Epithelial cell of esophagus (primary cell): ENCODE measurements around the gene RFC5.
"Not testable (repeated sequence)": the region's sequence is repeated elsewhere in the genome, so short reads cannot be mapped to it uniquely, and the experiment has no call there.

Experiments used
- DNase-seq: peaks from one replicate; pipeline ENCODE4 v3.0.0; 2010; ENCODE audit warnings: low read depth
- H3K4me3 ChIP-seq: 2 replicates; pipeline ENCODE4 v1.5.1; 2011; ENCODE audit warnings: mild to moderate bottlenecking, low read length, control low read depth
- CTCF ChIP-seq: IDR thresholded peaks from 2 replicates; pipeline ENCODE4 v1.5.1; 2011; ENCODE audit warnings: low read depth, mild to moderate bottlenecking, low read length, control low read depth, inconsistent platforms; ENCODE audit not compliant: insufficient read depth; ENCODE audit errors: missing control alignments

Gene RFC5

DNA sequence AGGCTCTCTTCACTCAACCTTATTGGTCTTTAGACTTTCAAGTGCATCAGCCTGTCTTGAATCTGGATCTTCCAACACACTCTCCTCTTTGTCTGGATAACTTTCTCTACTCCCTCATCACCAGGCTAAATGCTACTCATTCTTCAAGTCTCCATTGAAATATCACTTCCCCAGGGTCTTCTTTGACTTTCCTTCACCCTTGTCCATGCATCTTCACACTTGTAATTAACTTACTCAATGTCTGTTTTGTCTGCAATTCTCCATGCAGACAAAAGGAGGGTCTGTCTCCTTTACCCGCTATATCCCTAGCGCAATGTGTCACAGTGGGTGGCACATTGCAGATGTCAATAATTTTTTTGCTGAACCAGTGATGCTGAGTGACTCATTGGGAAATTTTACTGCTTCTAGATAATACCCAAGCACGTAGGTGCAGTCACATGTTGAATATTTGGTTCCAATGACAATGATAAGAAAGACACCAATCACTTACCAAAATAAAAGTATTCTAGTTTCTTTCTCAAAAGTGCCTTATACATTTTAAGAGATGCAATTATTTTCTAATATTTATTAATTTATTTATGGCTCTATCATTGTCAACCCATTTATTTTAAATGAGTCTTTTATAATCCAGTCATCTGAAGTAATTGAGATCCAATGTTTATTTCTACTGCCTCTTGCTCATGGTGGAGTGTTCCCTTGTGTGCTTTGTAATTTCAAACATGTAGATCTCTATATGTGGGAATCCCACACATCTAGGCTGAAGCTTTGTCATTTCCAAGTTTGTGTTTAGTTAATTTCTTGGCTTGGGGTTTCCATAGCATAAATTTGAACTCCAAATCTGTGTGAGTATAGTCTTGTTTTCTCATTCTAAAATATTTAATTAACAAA lies 21.7 kb upstream of the RFC5 start:
- no peak overlapping the region for H3K4me3 ChIP-seq
- DNase-seq = no peak
- TF ChIP-seq CTCF = no peak

DNA sequence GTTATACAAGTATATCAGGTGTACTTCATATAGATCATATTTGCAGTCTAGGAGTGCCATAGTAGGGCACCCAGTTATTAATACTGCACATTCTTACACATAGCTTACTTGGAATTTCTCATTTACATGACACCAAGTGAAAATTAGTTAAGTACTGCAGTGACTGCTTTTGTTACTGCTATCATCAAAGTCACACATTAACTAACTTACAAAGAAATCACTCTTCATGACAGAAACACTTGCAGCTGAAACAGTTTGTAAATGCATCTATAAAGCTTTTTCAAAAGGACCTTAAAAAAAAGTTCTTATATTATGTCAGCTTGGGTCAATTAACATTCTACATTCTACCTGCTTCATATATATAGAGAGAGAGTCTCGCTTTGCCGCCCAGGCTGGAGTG lies 17.8 kb upstream of the RFC5 start:
- H3K4me3 ChIP-seq = no peak overlapping the region
- TF ChIP-seq CTCF = no peak
- no peak for DNase-seq

DNA sequence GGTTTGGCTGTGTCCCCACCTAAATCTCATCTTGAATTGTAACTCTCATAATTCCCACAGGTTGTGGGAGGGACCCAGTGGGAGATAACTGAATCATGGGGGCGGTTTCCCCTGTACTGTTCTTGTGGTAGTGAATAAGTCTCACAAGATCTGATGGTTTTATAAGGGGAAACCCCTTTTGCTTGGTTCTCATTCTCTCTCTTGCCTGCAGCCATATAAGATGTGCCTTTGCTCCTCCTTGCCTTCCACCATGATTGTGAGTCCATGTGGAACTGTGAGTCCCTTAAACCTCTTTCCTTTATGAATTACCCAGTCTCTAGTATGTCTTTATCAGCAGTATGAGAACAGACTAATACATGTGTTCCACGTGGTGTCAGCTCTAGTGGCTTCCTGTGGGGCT lies 16.7 kb upstream of the RFC5 start:
- not testable (repeated sequence) for DNase-seq, H3K4me3 ChIP-seq

DNA sequence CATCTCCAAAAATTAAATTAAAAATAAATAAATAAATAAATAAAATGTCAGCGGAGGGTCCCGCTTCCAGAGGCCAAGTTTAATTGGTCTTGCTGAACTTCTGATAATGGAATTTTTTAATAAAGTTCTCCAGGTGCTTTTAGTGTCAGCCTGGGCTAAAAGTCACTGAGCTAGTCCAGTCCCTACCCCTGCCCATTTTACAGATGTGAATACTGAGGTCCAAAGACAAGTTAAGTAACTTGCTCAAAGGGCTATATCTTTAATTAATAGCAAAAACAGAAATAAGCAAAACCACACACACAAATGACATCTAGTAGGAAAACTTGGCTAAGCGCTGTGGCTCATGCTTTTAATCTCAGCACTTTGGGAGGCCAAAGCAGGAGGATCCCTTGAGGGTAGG lies 5.6 kb upstream of the RFC5 start:
- no peak for DNase-seq
- no peak for TF ChIP-seq CTCF
- H3K4me3 ChIP-seq = no peak overlapping the region

DNA sequence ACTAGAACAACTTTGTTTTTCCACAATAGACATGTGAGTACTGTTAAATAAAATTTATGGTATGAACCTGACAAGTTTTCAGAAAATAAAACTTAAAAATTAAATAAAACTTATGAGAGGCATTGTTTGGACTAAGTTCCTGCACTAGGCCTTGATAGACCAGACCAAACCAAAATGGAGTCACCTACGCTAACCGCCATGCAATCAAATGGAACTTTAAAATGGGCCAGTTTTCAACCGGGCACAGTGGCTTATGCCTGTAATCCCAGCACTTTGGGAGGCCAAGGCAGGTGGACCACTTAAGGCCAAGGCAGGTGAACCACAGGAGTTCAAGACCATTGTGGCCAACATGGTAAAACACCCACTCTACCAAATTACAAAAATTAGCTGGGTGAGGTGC lies 5.1 kb upstream of the RFC5 start:
- DNase-seq = no peak
- TF ChIP-seq CTCF = no peak
- no peak overlapping the region for H3K4me3 ChIP-seq

GRCh38 chr12:118011961-118012360 lies 4.5 kb upstream of the RFC5 start:
- DNase-seq = no peak
- TF ChIP-seq CTCF = no peak
- no peak overlapping the region for H3K4me3 ChIP-seq

- no peak overlapping the region for H3K4me3 ChIP-seq
- peak; percentile 7 for DNase-seq
- TF ChIP-seq CTCF = no peak
These were observed 3.2 kb upstream of the RFC5 start for GRCh38 chr12:118013283-118013682.
